DMS 273 treated with DMSO at 0.1 percent for 48 hours (cell line): ENCODE measurements around the gene TDRKH.
"Not testable (repeated sequence)": the region's sequence is repeated elsewhere in the genome, so short reads cannot be mapped to it uniquely, and the experiment has no call there.

ENCODE experiments used
- DNase-seq: peaks from one replicate; lab custom pipeline; 2025; lab: John Stamatoyannopoulos, UW

TDRKH gene

DNA sequence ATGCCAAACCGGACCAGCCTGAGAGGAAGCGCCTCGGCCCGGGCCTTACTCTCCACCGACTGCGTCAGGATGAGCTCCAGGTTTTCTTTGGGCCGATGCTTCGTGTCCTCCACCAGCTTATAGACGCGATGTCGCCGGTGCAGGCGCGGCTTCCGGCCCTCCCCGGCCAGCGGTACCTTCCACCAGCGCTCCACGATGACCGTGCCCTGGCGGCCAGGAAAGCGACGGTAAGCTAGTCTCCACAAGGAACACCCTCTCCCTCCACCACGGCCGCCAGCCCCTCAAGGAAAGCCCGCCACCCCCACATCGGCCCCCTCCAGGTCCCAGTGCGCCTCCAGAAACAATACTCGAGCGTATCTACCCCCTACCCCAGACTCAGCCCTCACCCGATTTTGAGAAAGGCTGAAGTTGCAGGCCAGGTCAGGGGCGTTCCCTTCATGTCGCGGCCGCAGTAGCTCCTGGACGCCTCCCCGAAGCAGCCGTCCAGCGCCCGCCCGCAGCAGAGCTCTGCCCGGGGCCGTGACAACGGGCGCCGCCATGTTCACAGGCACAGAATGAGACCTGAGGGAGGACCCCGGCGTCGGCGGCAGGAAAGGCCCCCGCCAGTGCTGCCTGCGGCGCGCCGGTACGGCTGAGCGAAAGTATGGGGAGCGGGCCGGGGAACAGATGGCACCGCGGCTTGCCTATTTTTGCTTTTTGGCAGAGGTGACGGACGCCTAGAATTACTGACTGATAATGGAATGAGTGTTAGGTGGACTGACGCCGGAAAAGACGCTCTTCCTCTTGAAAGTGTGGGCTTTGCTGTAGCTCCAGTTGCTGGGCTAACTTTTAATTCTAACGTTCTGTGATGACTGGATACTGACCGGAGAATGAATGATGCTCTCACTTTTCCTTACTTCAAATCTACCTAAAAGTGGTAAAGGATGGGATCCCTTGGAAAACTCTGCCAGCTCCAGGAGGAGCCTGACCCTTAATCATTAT is 27.1 kb downstream of the TDRKH start, which contains the start of gene MRPL9:
Gene MRPL9, minus strand, starts transcription at position 556 of the 981 bp plus-strand sequence. Its CDS starts 17 bp downstream, at position 539.
- DNase-seq: peak; percentile 93

DNA sequence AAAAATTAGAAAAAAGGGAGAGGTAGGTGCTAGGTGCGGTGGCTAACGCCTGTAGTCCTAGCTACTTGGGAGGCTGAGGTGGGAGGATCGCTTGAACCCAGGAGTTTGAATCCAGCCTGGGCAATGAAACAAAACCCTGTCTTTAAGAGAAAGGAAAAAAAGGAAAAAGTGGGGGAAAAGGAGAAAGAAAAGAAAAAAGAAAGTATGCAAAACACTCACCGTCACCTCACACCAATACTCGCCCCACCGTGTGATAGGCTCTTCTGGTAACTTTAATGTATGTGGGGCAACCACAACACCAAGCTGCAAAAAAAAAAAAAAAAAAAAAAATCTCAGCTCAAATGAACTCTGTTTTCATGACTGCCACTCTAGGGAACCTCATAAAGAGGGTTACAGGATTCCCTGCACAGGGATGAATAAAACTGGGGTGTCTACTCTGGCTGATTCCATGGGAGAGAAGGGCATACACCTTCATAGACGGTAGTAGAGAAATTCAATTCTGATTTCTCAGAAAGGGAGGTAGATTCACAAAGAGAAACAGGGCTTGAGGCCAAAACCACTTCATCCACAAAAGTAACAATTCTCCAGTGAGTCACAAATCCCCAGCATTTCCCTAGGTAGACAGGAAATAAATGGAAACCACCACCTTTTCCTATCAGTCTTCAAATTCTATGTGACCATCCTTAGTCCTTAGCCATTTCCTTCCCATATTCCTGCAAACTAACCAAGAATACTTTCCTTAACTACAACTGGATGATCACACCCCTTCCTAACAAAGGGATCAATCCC is 29.5 kb downstream of the TDRKH start:
- no peak for DNase-seq

DNA sequence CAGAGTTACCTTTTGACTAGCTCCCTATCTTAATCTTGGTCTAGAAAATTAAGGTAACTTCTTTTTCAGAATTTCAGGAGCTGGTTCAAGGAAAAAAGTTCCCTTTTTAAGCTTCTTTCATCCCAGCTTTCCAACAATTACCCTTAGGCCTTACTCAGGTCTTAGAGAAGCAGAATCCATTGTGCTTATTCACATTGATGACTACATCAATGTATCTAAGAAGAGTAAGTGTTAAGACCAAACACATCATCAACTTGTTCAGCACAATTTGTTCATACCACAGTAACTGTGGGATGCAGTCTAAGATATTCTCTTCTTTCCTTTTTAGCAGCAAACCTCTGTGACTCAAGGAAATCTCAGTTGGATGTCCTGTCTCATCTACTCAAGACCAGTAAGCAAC is 31.1 kb downstream of the TDRKH start:
- no peak for DNase-seq

DNA sequence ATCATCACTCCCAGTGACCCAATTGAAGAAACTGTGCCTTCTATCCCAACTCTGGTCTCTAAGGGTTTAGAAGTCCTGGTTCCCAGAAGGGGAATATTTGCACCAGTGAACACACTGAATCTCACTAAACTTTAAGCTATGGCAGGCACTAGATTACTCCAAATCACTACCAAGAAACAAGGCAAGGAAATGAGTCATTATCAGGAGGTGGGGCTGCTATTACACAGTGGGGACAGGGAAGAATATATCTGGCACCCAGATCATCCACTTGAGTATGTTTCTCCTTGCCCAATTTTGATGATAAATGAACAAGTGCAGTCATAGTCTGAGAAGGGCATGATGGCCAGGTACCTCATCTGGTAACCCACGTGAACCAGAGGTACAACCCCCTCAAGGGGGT is 34.0 kb downstream of the TDRKH start:
- DNase-seq: no peak

DNA sequence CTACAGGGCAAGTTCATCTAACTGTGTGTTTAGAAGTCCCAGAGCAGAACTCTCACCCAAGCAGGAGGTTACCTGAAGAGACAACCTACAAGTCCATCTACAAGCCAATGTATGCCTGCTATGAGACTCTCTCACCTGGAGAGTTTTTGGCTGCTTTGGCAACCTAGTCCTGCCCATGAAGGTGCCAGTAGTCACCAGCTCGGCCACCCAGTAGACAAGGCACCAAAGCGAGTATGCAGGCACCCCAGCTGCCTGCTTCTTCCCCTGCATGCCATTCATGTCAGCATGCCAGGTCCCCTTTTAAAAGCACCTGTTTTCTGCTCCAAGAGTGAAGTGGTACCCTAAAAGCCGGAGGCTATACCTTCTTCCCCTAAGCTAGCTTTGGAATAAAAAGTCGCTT is 48.8 kb downstream of the TDRKH start:
- no peak for DNase-seq

DNA sequence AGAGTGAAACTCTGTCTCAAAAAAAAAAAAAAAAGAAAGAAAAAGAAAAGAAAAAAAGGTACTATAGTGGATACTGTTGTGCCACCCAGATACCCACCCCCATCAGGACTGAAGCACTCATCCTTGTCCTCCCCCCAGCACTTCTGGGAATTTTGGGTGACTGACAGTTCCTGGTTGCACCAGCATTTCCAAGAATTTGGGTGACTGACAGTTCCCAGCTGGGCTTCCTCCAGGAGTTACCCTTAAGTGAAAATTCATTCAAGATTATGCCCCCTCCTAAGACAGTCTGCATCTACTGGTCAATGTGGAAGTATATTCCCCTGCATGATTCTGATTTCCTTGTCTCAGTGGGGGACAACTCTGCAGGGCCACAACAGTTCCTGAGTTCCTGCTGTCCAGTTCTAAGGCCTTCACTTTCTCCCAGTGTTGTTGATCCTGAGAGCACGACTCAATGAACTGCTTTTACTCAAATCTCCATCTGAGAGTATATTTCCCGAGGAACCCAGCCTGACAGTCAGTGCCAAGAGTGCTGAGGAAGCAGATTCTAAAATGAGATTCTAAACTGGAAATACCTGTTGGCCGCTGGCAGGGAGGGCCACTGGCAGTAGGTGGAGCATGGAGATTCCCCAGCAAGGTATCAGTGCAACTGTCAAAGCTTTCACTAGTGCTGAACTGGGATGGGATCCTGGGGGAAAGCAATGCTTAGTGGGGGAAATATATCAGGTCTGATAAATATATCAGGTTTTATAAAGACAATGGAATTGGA is 50.5 kb downstream of the TDRKH start:
- no peak for DNase-seq

DNA sequence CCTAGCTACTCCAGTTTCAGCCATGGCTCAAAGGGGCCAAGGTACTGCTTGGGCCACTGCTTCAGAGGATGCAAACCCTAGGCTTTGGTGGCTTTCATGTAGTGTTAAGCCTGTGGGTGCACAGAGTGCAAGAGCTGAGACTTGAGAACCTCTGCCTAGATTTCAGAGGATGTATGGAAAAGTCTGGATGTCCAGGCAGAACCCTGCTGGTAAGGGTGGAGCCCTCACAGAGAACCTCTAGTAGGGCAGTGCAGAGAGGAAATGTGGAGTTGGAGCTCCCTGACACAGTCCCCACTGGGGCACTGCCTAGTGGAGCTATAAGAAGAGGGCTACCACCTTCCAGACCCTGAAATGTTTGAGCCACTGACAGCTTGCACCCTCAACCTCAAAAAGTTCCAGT is 52.8 kb downstream of the TDRKH start:
- no peak for DNase-seq

DNA sequence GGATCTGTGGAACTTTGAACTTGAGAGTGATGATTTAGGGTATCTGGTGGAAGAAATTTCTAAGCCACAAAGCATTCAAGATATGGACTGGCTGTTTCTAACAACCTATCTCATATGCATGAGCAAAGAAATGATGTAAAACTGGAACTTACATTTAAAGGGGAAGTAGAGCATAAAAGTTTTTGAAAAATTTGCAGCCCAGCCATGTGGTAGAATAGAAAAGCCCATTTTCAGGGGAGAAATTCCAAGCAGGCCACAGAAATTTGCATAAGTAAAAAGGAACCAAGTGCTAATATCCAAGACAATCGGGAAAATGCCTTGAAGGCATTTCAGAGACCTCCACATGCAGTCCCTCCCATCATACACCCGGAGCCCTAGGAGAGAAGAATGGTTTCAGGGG is 53.3 kb downstream of the TDRKH start:
- no peak for DNase-seq

DNA sequence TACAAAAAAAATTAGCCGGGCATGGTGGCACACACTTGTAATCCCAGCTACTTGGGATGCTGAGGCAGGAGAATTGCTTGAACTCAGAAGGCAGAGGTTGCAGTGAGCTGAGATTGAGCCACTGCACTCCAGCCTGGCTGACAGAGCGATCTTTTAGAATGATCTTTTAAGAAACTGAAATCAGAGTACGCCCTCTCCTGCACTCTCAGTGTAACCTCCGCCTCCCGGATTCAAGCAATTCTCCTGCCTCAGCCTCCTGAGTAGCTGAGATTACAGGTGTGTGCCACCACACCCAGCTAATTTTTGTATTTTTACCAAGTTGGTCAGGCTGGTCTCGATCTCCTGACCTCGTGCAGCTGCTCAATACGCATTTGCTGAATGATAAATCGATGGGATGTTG is 56.3 kb downstream of the TDRKH start:
- DNase-seq: not testable (repeated sequence)

DNA sequence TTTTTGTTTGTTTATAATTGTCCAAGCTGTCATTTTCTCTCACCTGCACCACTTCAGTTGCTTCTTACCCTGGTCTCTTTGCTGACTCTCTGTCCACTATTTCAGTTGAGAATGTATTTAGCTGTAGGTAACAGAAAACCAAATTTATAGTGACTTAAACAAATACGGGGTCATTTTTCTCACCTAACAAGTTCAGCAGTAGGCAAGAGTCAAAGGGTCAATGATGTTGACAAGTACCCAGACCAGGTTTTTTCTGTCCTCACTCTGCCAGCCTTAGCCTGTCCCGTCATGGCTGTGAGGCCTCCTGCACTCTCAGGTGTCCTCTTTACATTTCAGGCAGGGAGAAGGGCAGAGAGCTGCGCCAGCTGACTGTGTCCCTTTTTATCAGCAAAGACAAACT is 57.2 kb downstream of the TDRKH start:
- DNase-seq: no peak

DNA sequence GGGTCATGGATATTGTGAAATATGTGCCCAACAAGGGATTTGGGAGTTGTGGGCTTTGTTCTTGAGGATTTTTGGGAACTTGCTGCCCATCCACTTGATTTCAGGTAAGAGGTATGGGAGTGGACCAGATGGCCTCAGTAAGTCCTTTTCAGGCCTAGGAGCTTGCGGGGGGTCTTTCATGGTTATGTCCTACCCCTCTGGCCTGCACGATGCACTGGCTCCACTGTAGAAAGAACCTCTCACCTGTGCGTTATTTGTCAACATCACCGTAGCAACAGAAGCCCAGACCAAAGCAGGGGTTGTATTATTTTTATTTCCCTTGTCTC is 60.4 kb downstream of the TDRKH start:
- DNase-seq: no peak

DNA sequence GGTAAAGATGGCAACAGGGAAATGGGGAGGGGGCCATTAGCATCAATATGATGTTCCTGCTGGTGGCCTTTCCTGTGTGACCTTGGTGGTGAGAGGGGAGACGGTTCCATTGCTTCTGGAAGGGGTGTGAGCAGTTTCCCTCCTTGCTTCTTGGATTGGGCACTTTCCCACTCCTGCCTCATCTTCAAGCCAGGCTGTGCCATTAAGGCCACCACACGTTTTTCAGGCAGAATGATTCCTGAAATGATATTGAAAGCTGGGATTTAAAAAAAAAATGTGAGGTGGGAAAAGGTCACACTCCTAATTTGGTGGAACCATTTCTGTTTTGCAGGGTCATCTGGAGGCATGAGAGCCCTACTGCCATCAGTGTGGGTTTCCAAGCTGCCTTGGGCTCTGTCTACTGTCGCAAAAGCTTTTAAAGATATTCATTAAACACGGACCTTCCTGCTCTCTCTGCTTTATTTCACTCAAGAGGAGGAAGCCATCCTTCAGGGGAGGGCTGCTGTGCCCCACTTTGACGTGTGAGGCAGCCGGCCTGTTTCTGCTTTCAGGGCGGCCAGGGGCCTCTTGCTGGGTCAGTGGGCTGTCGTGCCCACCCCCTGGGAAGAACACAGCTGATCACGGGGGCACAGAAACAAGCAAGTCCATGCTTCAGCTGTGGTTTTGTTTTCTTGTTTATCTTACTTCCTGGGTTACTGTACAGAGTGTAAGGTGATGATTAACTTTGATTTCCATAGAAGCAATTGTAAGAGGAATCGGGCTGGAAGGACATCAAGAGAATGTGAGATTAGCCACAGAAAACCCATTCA is 60.9 kb downstream of the TDRKH start:
- DNase-seq: no peak

DNA sequence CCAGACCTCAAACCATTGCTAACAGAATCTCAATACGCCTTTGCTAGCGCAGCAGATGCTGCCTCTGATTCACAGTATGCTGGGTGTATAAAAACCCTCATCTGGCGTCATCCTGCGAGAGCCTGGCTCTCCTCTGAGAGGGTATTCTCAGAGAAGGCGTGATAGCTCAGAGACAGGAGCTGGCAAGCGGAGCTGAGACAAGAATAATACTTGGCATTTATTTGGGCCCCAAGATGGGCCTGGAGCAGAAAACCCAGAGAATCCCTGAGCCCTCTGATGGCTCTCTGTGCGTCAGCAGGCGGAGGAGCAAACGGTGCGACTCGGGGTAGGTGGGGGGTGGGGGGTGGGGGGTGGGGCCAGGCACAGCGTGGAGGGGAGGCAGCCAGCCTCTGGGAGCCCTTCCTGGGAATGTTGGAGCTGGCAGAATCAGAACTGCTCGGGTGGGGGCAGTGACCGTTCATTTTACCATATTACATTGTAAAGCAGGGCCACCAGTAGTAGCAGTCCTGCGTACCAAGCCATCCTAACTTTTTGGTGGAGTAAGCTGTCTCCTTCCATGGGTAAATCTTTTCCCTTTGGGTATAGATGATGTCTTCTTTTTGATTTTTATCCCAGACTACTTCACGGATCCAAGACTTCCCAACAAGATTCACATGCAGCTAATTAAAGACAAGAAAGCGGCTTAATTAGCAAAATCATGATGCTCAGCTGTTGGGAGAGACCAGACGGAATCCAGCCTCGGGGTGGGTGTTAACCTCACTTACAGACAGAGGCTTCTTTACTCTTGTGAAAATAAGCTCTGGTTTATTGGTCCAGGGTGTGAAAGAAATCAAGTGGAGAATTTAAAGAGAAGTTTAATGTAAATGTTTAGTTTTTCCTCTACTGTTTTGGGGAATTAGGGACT is 61.9 kb downstream of the TDRKH start:
- DNase-seq: no peak

DNA sequence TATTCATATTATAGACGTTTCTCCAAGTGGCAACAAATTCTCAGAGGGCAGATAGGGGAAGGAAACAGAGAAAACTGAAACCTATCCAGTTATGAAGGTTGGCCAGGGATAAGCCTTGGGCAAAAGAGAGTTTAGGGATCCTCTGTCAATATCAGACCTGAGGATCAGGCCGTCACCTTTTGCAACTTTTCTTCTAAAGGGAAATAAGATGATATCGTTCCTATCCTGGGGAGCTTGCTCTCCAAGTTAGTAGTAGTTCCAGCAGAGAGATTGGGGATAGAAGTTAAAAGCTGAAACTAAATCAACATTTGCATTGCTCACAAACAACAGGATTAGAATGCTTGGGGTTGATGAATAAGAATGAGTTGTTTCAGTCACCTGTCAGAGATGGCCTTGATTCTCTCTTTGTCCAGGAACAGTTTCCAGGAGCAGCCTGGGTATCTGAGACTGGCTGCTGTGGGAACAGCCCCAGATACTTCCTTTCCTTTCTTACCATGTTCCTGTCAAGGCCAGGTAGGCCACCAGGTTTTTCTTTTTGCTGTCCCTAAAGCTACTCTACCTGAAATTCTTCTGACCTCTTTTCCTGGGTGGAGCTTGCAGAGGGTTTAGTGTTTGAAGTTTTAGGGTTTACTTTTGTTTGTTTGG is 66.5 kb downstream of the TDRKH start:
- DNase-seq: no peak
